ENCODE results near the gene ZNF865. TPM values are rescaled to one million over a fixed set of nuclear protein-coding genes. Genes with fewer than 3 reads are reported as not detected.
A peak's percentile ranks its signal among the peaks of the same experiment; 100 is the strongest.

The ZNF865 gene
- total RNA-seq, 1 experiment from 2014 or later, result 16.2 TPM

DNA sequence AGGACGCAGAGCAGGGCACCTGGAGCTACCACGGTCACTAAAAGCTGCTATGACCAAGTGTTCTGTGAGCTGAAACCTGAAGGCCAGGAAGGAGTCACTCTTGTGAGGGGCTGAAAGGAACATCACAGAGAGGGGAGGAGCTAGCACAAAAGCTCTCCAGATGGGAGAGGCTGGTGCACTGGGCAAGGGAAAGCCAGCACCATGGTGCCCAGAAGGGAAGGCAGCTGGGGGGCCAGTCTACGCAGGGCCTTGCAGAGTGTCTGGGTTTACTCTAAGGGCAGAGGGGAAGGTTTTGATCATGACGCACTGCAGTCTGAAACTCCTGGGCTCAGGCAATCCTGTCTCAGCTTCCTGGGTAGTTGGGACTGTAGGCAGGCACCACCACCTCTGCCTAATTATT lies 31.3 kb downstream of the ZNF865 start:
- Histone ChIP-seq H3K27ac (ENCODE audit: low read depth, low read length) (no peak overlapping the region), H3K79me2 (ENCODE audit: insufficient read depth, low read length) (peaks cover 53% of the 10 kb centered on the region), H3K36me3 (ENCODE audit: control insufficient read depth in 1 of 2, insufficient read depth in 2 of 2, low read length in 2 of 2) (0 out of 4 replicates have a peak, but pooled peaks cover 0 to 3% of the 10 kb centered on the region in 2 experiments), H3K4me1 (ENCODE audit: control insufficient read depth in 1 of 2, insufficient read depth in 2 of 2, low read length in 2 of 2) (peaks cover 32 to 57% of the 10 kb centered on the region in 2 experiments), H3K9me2 (ENCODE audit: insufficient read depth) (no peaks in the 10 kb centered on the region), H3K4me3 (replicated peaks in 1 of 2; ENCODE audit: low read depth in 1 of 2, low read length in 2 of 2) (peak overlapping the region in 1 of 2 experiments; percentile 78; a peak in 2 of 4 replicates), H3K9me3 (ENCODE audit: control insufficient read depth in 1 of 2, insufficient read depth in 1 of 2, low read depth in 1 of 2, low read length in 2 of 2) (no peaks in the 10 kb centered on the region), H3K9ac (ENCODE audit: low read length) (no peak overlapping the region; the same call in 1 of the 2 replicates), H3K27me3 (ENCODE audit: insufficient read depth, low read length) (no peaks in the 10 kb centered on the region), H4K20me1 (ENCODE audit: insufficient read depth) (no peaks in the 10 kb centered on the region), H3K4me2 (ENCODE audit: low read length) (peak overlapping the region; percentile 88), H2AFZ (ENCODE audit: low read depth, low read length, poor library complexity, severe bottlenecking) (no peak overlapping the region)
- DNase-seq (ENCODE audit: low read depth, low spot score) (no peak), ATAC-seq (no peak)
- BruUV-seq (replicated peaks), result no TSS peak
- CTCF ChIA-PET, result interaction anchor here (0.6 to 1.9 kb wide), 2 partner anchors 18 to 437 kb away, joined by 3 to 7 read pairs; partner anchors contain the start of gene U2AF2
- TF ChIP-seq ZFX (IDR thresholded peaks at IDR 0.05) (no peak), POLR2AphosphoS5 (IDR thresholded peaks at IDR 0.05; ENCODE audit: low read depth, low read length) (no peak), EGR1 (IDR thresholded peaks at IDR 0.05; ENCODE audit: low read depth) (no peak), YY1 (IDR thresholded peaks at IDR 0.05; ENCODE audit: extremely low read depth, insufficient replicate concordance, low read depth, low read length) (no peak), ELF1 (IDR thresholded peaks at IDR 0.05; ENCODE audit: borderline replicate concordance, low read depth) (no peak), EZH2 (IDR thresholded peaks at IDR 0.05) (no peak), ZNF274 (IDR thresholded peaks at IDR 0.05; ENCODE audit: low read depth, low read length) (no peak), RAD21 (IDR thresholded peaks at IDR 0.05; ENCODE audit: low read depth) (no peak), TCF7L2 (IDR thresholded peaks at IDR 0.05; ENCODE audit: borderline replicate concordance, extremely low read depth, insufficient read depth, insufficient read length) (no peak), SIN3A (IDR thresholded peaks at IDR 0.05; ENCODE audit: low read depth) (no peak), FOSL1 (IDR thresholded peaks at IDR 0.05; ENCODE audit: low read depth) (no peak), EZH2phosphoT487 (IDR thresholded peaks at IDR 0.05; ENCODE audit: borderline replicate concordance) (no peak), ATF3 (IDR thresholded peaks at IDR 0.05) (no peak), CTCF (IDR thresholded peaks at IDR 0.05 in 2 of 3, conservative IDR thresholded peaks at IDR 0.05 in 1 of 3; ENCODE audit: borderline replicate concordance in 1 of 3, insufficient read depth in 1 of 3, low read depth in 2 of 3, low read length in 2 of 3) (no peak)
- TF ChIP-seq, protein P1, sequence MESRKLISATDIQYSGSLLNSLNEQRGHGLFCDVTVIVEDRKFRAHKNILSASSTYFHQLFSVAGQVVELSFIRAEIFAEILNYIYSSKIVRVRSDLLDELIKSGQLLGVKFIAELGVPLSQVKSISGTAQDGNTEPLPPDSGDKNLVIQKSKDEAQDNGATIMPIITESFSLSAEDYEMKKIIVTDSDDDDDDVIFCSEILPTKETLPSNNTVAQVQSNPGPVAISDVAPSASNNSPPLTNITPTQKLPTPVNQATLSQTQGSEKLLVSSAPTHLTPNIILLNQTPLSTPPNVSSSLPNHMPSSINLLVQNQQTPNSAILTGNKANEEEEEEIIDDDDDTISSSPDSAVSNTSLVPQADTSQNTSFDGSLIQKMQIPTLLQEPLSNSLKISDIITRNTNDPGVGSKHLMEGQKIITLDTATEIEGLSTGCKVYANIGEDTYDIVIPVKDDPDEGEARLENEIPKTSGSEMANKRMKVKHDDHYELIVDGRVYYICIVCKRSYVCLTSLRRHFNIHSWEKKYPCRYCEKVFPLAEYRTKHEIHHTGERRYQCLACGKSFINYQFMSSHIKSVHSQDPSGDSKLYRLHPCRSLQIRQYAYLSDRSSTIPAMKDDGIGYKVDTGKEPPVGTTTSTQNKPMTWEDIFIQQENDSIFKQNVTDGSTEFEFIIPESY (IDR thresholded peaks at IDR 0.05; ENCODE audit: extremely low read depth, insufficient replicate concordance, low read length), result no peak
- RAD21 ChIA-PET (ENCODE audit: low non-redundant PET in 1 of 2, low total read pairs in 2 of 2, uncharacterized antibody in 2 of 2, unreplicated experiment in 2 of 2), result no interaction called here
- POLR2A ChIA-PET, result interaction anchor here (1.5 kb wide), 1 partner anchor 12 kb away, joined by 4 read pairs; the partner anchor contains the start of gene ZNF784
- intact Hi-C loops (cut with micrococcal nuclease), result loop anchor here (10.0 kb wide), 2 partner anchors 492 to 982 kb away; partner anchors contain the start of gene TNNT1
